ENCODE results near the gene ARHGAP8. TPM values are rescaled to one million over a fixed set of nuclear protein-coding genes. Genes with fewer than 3 reads are reported as not detected.

The ARHGAP8 gene
- total and polyA plus RNA-seq, 10 of the 15 experiments (the other 5 are each of a cell fraction or from before 2014, with no cell fraction given), result 0.33 TPM; not detected in 9

- ATAC-seq (no peak), DNase-seq (ENCODE audit: low read depth, low spot score) (no peak), FAIRE-seq (no peak)
- Histone ChIP-seq H3K9me3 (replicated peaks; ENCODE audit: control insufficient read depth, insufficient read depth, low read length) (no peaks in the 10 kb centered on the region), H3K36me3 (ENCODE audit: control insufficient read depth in 2 of 2, insufficient read depth in 2 of 2, low read length in 1 of 2) (no peaks in the 10 kb centered on the region), H3K27me3 (replicated peaks in 1 of 2; ENCODE audit: control insufficient read depth in 2 of 2, insufficient read depth in 2 of 2, low read length in 1 of 2) (no peaks in the 10 kb centered on the region; a peak in 1 of 4 replicates), H2AFZ (ENCODE audit: control insufficient read depth, low read depth, low read length) (no peak overlapping the region), H3K4me3 (no peak overlapping the region), H3K27ac (ENCODE audit: control insufficient read depth, insufficient read depth) (no peak overlapping the region), H3K4me2 (ENCODE audit: control insufficient read depth, insufficient read depth) (no peak overlapping the region), H3K79me2 (ENCODE audit: control insufficient read depth, insufficient read depth, low read length) (no peaks in the 10 kb centered on the region), H3K4me1 (ENCODE audit: control insufficient read depth, insufficient read depth, low read length) (no peaks in the 10 kb centered on the region), H4K20me1 (ENCODE audit: control insufficient read depth, insufficient read depth) (no peaks in the 10 kb centered on the region), H3K9ac (ENCODE audit: control insufficient read depth, insufficient read depth, low read length) (no peak overlapping the region)
- RAD21 ChIA-PET (ENCODE audit: unreplicated experiment), result no interaction called here
- SMC1A ChIA-PET (ENCODE audit: uncharacterized antibody, unreplicated experiment), result no interaction called here
- in situ Hi-C loops (cut with MboI), result no loop called here
- CTCF ChIA-PET, result no interaction called here
- BruUV-seq (replicated peaks), result no TSS peak
- POLR2A ChIA-PET, result no interaction called here
- WGBS (ENCODE audit: insufficient coverage, insufficient replicate concordance, low lambda C conversion rate, missing lambda C conversion rate), result 10% methylated on average over 7 of the region's 10 CpGs
- TF ChIP-seq HDGF (IDR thresholded peaks at IDR 0.05) (no peak), FOXM1 (IDR thresholded peaks at IDR 0.05; ENCODE audit: low read depth, low read length) (no peak), ASH2L (IDR thresholded peaks at IDR 0.05; ENCODE audit: borderline replicate concordance, low read depth) (no peak), ZNF622 (IDR thresholded peaks at IDR 0.05) (no peak), ZBTB11 (CRISPR knock-in tag; IDR thresholded peaks at IDR 0.05) (no peak), PRDM15 (CRISPR knock-in tag; IDR thresholded peaks at IDR 0.05) (no peak), PKNOX1 (IDR thresholded peaks at IDR 0.05) (no peak)
- intact Hi-C loops (cut with micrococcal nuclease; ENCODE audit: unreplicated experiment), result no loop called here
Observed at GRCh38 chr22:44783091-44783490, 30.7 kb downstream of the ARHGAP8 start.

Measured in GM12878 (cell line).